GM18909 (cell line): ENCODE measurements around the gene SEPTIN10.

Experiments
- ATAC-seq: cut with Tn5 transposase; IDR thresholded peaks from one replicate; pipeline ENCODE4 v1.9.1; 2021; ENCODE audit warnings: mild to moderate bottlenecking; ENCODE audit not compliant: unreplicated experiment, poor library complexity

The SEPTIN10 gene

DNA sequence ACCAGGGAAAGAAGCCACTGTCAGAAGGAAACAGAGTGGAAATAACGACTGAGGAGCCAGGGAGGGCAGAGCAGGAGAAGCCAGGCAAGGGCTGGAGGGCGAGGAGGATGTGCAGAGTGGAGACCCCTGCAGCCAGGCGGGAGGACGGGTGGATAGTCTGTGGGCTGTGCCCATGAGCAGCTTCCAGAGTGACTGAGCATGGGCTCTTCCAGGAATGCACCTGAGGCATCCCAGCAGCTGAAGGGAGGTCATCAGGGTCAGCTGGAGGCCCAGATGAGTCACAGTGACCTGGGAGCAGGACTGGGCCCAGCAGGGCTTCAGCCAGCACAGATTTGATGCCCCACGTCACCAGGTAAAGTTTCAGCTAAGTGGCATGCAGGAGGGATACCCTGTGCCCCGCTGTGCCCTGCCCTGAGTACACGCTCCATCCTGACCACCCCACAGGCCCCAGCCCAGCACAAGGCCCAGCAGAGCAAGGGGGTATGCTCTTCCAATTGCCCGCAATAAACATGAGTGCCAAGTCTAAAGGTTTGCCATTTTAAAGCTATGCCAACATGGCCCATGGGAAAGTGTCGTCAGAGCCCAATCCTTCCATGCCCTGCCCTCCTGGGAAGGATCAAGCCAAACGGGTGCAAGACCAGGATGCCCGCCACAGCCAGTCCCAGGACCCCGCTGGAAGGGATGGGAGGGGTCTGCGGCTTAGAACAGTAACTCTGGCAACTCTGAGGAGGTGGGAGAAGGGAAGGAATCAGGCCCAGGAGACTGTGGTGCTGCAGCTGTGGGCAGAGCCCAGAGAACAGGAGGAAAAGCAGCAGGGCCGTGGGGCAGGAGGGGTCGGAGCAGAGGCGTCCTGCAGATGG is 85.7 kb downstream of the SEPTIN10 start:
- no peak for ATAC-seq

DNA sequence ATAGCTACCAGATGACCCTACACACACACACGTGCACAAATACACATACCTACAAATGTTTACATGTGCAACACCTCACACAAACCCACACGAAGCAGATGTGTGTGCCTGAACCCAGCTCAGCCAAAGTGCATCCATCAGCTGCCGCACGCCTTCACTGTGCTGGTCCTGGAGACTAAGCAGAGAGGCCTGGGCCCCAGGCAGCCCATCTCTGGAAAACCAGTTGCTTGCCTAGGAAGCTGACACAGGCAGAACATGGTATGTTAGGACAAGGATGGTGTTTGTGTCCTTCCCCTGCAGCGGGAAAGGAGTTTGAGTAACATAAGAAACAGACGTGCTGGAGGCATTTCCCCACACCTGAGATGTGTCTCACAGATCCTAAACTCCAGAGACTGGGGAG is 86.7 kb downstream of the SEPTIN10 start:
- no peak for ATAC-seq

DNA sequence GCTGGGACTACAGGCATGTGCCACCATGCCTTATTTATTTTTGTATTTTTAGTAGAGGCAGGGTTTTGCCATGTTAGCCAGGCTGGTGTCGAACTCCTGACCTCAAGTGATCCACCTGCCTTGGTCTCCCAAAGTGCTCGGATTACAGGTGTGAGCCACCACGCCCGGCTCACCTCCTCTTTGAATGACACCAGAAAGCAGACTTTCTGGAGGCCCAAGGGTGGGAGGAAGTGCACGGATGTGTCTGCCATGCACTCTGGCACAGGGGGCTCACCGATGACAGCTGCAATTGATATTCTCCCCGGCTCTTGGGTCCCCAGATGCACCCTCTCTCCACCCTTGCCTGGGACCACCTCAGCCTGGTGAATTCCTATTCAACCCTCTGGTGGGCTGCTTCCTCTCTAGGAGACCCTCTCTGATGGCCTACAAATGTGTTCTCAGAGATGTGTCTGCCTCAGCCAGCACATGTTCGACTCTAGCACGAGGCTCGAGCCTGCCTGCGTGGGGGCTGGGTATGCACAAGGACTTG is 87.3 kb downstream of the SEPTIN10 start:
- ATAC-seq: no peak

DNA sequence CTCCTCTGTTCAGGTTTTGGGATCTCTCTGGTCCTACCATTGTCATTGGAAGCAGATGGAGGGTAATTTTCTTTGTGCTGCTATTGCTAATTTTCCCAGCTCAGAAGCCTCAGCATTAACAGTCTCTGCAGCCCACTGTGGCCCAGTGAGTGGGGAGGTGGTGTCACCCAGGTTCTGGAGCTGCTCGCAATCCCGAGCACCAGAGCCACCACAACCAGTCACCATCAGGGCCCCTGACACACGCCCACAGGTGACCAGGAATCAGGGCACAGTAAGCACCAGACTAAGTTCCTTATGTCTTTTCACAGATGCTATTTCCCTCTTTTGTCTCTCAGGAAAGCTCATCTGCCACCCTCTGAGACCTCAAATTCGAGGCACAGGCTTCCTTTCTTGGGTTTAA is 87.9 kb downstream of the SEPTIN10 start:
- ATAC-seq: no peak

DNA sequence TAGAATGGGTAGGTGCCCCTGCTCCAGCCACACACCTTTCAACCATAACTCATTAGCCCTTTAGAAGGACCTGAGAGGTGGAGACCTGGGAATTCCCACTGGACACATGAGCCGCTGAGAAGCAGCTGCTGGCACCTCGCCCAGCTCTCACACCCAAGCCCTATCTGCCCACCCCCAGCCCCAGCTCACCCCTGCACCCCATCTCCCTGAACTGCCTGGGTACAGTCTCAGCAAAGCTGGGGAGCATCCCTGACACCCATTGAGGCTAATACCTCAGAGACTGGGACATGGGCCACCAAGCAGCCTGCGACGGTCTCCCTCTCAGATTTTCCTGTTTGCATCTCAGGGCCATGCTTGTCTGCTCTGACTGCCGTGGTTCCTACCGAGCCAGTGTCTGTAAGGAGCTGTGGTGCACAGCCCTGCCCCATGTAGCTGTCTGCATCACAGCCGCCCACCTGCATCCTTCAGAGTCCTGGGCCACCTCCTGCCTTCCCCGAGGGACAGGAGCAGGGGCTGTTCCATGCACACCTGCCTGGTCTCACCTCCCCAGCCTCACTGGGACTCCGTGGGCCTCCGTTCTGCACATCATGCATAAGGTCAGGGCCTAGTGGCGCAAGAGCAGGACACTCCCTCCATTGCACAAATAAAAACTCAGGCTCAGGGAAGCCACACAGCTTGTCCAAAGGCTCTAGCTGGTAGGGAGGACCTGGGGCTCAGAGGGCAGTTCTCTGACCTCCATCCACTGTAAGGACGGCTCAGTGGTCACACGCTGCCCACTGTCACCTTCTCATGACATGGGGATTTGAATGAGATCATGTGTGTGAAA is 90.0 kb downstream of the SEPTIN10 start:
- ATAC-seq: no peak

DNA sequence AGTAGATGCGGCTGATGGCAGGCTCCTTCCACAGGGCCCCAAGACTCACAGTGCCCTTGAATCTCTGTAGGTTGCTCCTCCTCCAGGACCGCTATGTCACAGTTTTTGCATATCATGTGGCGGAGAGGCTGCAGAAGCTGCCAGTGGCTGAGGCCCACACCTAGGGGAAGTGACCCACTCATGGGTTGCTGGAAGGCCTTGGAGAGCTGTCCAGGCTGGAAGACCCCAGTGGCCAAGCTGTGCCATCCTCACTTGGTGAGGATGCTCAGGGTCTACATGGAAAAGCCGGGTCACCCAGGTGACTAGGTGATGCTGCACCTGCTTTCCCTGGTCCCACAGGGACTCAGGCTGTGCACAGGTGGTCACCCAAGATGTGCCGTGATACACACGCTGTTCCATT is 90.6 kb downstream of the SEPTIN10 start:
- no peak for ATAC-seq

DNA sequence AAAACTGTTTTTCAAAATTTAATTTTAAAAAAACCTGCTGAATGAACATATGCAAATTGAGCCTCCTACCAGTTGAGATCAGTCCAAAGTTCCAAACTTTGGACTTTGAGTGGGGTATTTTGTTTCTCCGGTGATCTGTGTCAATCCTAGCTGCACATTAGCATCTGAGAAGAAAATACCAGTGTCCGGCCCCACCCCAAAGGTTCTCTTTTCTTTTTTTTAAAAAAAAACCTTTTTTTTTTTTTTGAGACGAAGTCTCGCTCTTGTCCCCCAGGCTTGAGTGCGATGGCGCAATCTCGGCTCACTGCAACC is 91.7 kb downstream of the SEPTIN10 start:
- no peak for ATAC-seq

DNA sequence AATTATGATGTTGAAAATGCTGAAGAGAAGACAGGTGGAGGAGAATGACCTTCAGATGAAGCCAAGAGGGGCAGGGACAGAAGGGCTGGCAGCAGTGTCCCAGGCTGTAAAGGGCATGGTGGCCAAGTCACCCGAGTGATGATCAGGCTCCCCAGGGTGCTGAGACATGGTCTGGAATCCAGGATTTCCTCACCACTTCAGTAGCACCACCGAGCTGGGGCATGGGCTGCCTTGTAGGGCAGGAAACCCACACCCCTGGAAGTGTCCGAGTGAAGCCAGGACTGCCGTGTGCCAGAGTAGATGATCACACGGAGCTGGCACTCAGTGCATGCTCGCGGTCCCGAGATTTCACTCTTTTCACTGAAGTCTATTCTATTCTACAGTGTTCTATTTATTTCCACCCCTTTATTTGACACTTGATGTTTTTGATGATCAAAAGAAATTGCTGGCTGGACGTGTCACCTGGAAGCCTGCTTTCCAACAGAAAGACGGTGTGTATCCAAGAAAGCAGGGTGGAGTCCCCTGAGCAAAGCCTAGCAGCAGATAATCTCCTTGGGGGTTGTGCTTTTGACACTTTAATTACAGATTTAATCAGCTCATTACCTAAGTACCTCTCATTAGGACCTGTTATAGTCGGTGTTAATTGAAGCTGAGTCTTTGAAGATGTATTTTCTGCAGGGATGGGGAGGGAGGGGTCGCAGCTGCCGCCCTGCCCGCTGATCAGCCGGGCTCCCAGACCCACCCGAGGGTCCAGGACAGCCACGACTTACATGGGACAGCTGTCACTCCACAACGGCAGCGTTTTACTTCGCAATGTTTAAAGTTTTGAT is 92.3 kb downstream of the SEPTIN10 start:
- no peak for ATAC-seq

DNA sequence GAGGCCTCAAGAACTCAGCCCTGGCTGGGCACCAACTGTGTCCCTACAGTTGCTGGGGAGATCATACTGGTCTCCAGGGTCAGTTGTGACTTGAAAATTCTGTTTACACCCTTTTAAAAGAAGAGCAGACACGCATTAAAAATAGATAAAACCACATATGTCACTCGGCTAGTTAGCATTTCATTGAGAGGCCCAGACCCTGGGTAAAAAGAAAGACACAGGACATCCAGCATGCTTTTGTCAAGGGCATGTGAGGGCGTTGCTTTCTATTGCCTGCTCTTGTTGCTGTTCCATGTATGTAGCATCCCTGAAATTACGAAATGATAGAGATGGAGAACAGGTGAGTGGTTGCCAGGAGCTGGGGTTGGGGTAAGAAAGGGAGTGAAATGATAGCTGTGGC is 94.3 kb downstream of the SEPTIN10 start:
- ATAC-seq: no peak

DNA sequence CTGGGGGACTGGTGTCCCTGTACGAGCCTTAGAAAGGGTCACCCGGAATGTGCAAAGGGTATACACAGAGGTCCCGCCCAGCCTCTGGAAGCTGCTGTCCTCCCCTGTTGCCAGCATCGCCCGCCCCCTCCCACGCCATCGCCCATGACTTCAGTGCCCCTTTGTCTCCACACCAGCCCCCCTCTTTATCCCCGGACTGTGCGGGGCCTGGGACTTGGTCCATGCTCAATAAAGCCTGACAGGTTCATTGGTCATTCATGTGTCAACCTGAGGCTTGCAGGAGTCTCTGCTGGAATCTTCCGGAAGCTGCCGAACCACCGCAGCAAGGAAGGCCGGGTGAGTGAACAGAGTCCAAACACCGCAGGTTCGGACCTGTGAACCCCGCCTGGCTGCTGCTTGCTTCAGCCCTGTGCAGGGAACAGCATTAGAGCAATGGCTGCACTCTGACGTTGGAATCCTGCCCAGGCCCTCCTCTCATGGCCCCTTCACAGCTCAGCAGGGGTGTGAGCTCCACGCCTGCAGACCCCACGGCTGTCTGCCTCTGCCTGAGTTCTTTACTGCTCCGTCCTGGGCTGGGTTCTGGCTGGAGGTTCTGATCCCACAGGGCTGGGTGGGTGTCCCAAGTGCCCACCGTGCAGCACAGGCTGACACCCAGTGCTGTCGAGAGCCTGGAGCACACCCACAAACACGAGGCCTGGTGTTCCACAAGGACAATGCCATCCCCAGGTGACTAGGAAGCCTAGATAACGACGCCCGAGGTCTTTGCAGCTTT is 96.5 kb downstream of the SEPTIN10 start:
- ATAC-seq: no peak

DNA sequence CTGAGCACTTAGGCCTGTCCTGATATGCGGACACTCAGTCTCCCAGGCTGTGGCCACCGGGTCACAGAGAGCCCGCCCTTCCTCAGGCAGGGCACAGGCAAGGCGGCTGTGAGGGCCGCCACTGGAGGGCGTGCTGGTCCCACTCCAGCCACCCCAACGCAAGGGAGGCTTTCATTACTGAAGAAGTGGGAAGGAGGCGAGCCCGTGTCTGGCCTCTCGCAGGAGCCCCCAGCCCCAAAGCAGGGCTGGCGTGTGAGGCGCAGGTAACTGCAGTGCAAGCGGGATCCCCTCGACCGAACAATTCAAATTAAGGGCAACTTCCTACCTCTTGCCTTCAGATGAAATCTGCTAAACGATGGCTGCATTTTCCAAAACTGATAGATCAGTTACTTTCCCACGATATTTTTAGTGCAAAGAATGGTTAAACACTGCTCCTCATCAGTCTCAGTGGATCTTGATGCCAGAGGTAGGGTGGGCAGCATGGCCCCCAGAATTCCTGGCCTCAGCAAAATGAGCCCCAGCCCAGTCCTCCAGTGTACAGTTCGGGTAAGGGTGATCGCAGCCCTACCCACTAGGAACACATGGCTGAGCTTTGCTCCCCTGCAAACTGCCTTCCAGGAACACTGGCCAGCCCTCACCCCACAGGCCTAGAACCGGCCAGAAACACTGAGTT is 97.2 kb downstream of the SEPTIN10 start:
- ATAC-seq: no peak

DNA sequence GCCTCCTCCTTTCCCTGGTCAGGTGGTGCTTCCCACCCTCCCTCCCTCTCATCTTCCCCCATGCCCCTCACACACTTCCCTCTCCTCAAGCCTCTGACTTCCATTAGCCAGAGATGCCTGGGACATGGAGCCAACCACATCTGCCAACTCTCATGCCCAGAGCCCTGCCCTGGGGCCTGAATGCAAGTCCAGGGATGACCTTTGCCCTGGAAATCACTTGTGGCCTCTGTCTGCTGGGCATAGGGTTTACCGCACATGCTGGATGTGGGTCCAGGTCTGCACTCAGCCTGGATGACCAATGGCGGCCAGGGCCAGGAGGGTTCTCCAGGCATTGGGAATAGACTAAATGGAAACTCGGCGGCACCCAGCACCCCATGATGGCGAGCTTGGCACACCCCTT is 98.9 kb downstream of the SEPTIN10 start:
- ATAC-seq: no peak

DNA sequence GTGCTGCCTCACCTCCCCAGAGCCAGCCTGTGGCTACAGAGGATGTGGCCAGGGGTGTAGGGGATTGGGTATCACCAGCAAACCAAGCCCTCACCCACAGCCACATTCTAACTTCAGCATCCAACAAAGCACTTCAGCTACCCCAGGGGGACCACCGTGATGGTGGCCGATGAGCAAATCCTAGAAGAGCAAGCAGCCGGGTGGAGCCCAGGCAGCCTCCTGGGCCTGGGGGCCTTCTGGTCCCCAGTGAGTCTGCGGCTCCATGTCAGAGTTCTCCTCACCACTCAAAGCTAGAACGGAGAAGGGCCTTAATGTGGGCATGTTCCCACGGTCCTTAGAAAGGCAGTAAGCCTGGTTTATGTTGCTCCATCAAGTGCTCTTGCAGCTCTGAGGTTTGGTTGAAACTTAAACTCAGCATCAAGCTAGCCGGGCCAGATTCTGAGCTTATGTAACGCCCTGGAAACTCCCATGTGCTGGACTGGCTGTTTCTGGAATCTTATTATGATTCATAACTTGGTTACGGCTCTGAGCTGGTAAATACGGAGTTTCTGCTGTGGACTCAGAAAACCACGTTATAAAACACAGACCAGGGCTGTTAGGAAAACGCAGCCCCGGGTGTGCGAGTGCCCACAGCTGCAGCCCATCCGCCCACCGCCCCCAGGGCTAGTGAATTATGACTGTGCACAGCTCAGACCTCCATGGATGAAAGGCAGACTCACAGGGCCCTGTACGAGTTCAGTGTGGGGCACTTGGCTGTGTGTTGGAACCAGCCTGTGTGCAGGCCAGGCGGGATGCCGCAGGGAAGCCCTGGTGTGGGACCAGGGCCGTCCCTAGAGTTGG is 99.8 kb downstream of the SEPTIN10 start:
- ATAC-seq: peak; percentile 74

DNA sequence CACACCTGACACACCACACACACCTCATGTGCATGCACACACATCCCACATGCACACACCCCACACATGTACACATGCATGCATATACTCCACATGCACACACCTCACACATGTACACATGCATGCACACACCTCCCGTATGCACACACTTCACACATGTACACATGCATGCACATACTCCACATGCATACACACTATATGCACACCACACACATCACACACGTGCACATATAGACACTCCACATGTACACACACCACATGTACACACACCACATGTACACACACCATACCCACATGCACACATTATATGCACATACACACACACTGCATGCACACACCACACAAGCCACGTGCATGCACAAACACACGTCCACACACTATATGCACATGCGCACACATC is 100.5 kb downstream of the SEPTIN10 start:
- no peak for ATAC-seq

DNA sequence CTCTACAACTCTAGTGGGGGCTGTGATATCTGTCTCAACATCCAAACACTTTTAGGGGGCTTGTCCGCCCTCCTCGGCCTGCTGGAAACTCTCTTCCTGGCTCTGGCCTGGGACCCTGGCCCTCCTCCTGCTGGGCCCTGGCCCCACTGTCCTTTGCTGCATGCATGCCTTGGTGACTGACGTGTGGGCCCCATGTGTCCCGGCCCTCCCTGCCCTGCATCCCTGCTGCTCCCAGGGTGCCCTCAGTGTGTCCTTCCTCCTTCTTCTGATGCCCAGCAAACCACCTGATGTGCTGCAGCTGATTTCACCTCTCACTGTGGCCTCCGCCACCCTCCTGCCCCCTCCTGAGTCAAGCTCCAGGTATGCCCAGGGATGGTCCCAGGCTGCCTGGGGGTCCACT is 101.7 kb downstream of the SEPTIN10 start:
- ATAC-seq: no peak

DNA sequence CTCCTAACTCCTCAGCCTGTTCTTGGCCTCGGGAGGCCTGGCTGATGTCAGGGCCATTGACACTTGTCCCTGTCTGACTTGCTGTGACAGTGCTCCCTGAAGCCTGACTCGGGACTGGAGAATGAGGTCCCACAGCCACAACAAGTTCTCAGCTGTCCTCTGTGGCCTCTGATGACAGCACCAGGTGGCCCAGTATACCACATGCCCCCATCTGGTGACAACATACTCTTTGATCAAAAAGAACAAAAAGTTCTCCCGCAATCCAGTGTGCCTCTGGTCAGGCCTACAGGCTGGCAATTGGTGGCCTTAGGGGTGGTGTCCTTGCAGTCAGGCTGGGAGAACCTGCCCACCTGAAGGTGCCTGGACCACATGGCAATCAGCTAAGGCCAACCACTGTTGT is 102.6 kb downstream of the SEPTIN10 start:
- no peak for ATAC-seq

DNA sequence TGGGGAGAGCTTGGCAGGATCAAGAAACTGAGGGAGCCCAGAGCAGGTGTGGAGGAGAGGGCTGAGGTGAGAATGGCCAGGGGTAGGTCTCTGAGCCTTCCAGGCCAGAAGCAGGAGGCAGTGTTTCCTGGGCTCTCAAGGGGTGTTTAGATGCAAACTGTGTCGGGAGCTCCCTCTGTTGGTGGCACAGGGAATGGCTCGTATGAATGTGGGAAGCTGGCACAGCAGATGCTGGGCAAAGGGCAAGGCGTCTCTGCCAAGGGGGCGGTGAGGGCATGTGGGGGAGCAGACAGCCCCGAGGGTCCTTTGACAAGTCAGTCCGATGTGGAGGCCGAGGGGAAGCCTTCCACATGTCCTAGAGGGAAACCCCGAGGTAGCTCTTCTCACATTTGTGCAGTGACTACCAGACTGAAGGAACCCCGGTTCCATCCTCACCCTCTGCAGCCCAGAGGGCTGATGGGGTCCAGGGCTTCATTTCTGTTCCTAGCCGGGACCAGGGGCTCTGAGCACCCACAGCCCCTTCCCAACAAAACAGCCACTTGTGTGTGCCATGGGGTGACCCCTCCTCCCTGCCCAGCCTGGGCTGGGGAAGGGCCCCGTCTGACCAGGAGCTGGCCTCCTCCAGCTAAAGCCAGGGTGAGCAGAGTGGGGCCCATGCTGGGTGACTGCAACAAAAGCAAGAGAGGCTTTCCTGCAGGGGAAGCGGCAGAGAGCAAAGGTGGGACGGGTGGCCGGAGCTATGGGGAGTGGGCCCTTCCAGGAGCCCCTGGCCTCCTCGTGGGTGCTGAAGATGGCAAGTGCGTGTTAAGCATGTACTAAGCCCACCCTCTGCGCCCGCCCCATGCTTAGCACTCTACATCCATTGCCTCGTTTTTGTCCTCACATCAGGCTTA is 103.4 kb downstream of the SEPTIN10 start:
- no peak for ATAC-seq

DNA sequence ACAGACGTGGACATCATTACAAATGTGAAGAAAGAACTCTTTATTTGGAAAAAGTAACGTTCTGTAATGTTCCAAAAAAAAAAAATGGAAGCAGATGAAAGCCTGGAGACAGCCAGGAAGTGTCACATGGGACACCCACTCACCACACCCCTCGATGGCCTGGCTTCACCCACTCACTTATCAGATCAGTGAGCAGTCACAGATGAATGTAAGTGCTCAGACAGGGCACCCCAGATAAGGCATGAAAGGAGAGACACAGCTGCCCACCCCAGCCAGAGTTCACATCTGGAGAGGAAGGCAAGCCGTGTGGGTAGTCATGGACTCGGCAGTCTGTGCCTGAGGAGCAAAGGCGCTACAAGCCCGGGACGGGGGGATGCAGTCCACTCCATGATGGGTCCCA is 105.2 kb downstream of the SEPTIN10 start:
- no peak for ATAC-seq
